HG02884 (cell line): ENCODE results near the gene PDZD2.

Source experiments
- ATAC-seq: cut with Tn5 transposase; IDR thresholded peaks from one replicate; pipeline ENCODE4 v1.9.1; 2021; ENCODE audit warnings: mild to moderate bottlenecking, moderate library complexity; ENCODE audit not compliant: unreplicated experiment

PDZD2 gene

GRCh38 chr5:32156635-32157034 lies 517.7 kb downstream of the PDZD2 start:
- no peak for ATAC-seq

DNA sequence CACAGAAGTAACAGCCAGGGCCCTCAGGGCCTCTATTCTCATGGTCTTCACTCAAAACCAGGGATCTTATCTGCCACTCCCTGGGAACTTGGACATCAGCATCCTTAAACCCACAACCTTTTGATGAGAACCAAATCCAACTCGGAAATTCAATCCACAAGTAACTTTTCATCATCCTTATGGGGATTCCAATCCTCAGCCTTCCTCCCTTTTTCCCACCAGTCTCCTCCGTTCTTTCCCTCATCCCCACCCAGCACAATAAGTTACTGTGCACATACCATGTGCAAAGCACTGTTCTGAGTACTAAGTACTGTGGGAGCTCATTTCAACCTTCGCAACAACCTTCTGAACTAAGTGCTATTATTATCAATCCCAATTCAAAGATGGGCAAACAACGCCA lies 518.1 kb downstream of the PDZD2 start:
- no peak for ATAC-seq

- no peak for ATAC-seq
Observed at GRCh38 chr5:32158679-32158975, 519.7 kb downstream of the PDZD2 start.

GRCh38 chr5:32159328-32160072 lies 520.6 kb downstream of the PDZD2 start:
- no peak for ATAC-seq

GRCh38 chr5:32160228-32160627 lies 521.3 kb downstream of the PDZD2 start:
- ATAC-seq: no peak
